WI38 (cell line): ENCODE data around the gene KIAA1614.

Experiments used
- H3K4me3 ChIP-seq: 2 replicates; pipeline ENCODE4 v1.5.1; 2011; ENCODE audit warnings: low read depth, mild to moderate bottlenecking, control low read depth, low read length
- CTCF ChIP-seq: IDR thresholded peaks from 2 replicates; pipeline ENCODE4 v1.5.1; 2012; ENCODE audit warnings: low read depth, mild to moderate bottlenecking, control low read depth, low read length

KIAA1614 gene

GRCh38 chr1:180931529-180931928, 18.8 kb downstream of the KIAA1614 start:
- no peak overlapping the region for H3K4me3 ChIP-seq
- no peak for TF ChIP-seq CTCF

GRCh38 chr1:180932378-180932777, 19.7 kb downstream of the KIAA1614 start:
- no peak overlapping the region for H3K4me3 ChIP-seq
- TF ChIP-seq CTCF, result no peak

GRCh38 chr1:180933141-180933540, 20.4 kb downstream of the KIAA1614 start:
- no peak overlapping the region for H3K4me3 ChIP-seq
- no peak for TF ChIP-seq CTCF

- no peak overlapping the region for H3K4me3 ChIP-seq
- no peak for TF ChIP-seq CTCF
These were observed 21.9 kb downstream of the KIAA1614 start for GRCh38 chr1:180934563-180934962.

- TF ChIP-seq CTCF, result no peak
These were observed 22.8 kb downstream of the KIAA1614 start for GRCh38 chr1:180935326-180936109.

GRCh38 chr1:180936110-180937011, 23.7 kb downstream of the KIAA1614 start:
- H3K4me3 ChIP-seq, result no peak overlapping the region
- TF ChIP-seq CTCF, result no peak

More at GRCh38 chr1:180935326-180936109, 22.8 kb downstream of the KIAA1614 start:
- no peak overlapping the region for H3K4me3 ChIP-seq

GRCh38 chr1:180937012-180937372, 24.3 kb downstream of the KIAA1614 start:
- TF ChIP-seq CTCF, result no peak
- H3K4me3 ChIP-seq, result no peak overlapping the region
